ENCODE results near the gene ZNF716.

GRCh38 chr7:57505176-57505575 lies 55.2 kb downstream of the ZNF716 start:
- TF ChIP-seq POLR2A (IDR thresholded peaks at IDR 0.05) (no peak), CTCF (IDR thresholded peaks at IDR 0.05) (no peak)

Data from heart left ventricle (tissue), 13 donors.